OCI-LY1 (cell line): ENCODE data around the gene F10.

Experiments
- EZH2 ChIP-seq: fragments of 200-600 bp; sonication (generic), shearing (Covaris generic); IDR thresholded peaks from 2 replicates; pipeline ENCODE4 v1.8.0; 2017; ENCODE audit warnings: borderline replicate concordance, mixed run types, mild to moderate bottlenecking, antibody characterized with exemption, low read length, moderate library complexity, mixed read lengths
- TF ChIP-seq, protein P1 (sequence below): fragments of 200-600 bp; sonication (generic), shearing (Covaris generic); IDR thresholded peaks from 2 replicates; pipeline ENCODE4 v1.5.1; 2017; ENCODE audit warnings: mild to moderate bottlenecking, antibody characterized with exemption, low read length, moderate library complexity, mixed read lengths

DNA sequence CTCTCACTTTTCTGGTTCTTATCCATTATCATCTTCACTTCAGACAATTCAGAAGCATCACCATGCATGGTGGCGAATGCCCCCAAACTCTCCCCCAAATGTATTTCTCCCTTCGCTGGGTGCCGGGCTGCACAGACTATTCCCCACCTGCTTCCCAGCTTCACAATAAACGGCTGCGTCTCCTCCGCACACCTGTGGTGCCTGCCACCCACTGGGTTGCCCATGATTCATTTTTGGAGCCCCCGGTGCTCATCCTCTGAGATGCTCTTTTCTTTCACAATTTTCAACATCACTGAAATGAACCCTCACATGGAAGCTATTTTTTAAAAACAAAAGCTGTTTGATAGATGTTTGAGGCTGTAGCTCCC, 2.8 kb upstream of the F10 start:
- TF ChIP-seq, protein P1, sequence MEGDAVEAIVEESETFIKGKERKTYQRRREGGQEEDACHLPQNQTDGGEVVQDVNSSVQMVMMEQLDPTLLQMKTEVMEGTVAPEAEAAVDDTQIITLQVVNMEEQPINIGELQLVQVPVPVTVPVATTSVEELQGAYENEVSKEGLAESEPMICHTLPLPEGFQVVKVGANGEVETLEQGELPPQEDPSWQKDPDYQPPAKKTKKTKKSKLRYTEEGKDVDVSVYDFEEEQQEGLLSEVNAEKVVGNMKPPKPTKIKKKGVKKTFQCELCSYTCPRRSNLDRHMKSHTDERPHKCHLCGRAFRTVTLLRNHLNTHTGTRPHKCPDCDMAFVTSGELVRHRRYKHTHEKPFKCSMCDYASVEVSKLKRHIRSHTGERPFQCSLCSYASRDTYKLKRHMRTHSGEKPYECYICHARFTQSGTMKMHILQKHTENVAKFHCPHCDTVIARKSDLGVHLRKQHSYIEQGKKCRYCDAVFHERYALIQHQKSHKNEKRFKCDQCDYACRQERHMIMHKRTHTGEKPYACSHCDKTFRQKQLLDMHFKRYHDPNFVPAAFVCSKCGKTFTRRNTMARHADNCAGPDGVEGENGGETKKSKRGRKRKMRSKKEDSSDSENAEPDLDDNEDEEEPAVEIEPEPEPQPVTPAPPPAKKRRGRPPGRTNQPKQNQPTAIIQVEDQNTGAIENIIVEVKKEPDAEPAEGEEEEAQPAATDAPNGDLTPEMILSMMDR: no peak
- no peak for TF ChIP-seq EZH2
